8988T (cell line): ENCODE measurements around the gene PPM1H.
A peak's percentile ranks its signal among the peaks of the same experiment; 100 is the strongest.
"Not testable (repeated sequence)": the region's sequence is repeated elsewhere in the genome, so short reads cannot be mapped to it uniquely, and the experiment has no call there.

Experiments used
- DNase-seq: peaks from one replicate; pipeline ENCODE4 v3.0.0; 2011

The PPM1H gene

GRCh38 chr12:62934799-62935674 lies at the start of gene PPM1H:
PPM1H (minus strand) TSS chr12:62935150; CDS start chr12:62934736, 414 bp downstream.
- peak; percentile 86 for DNase-seq

- DNase-seq, result no peak
These were observed 48.6 kb upstream of the PPM1H start for GRCh38 chr12:62983594-62983993.

GRCh38 chr12:62978768-62979167 lies 43.8 kb upstream of the PPM1H start:
- DNase-seq, result no peak

GRCh38 chr12:62977883-62978282 lies 42.9 kb upstream of the PPM1H start:
- DNase-seq, result no peak

GRCh38 chr12:62977418-62977817 lies 42.5 kb upstream of the PPM1H start:
- DNase-seq, result no peak

- no peak for DNase-seq
These were observed 41.2 kb upstream of the PPM1H start for GRCh38 chr12:62976110-62976662.

- no peak for DNase-seq
These were observed 37.0 kb upstream of the PPM1H start for GRCh38 chr12:62971769-62972525.

GRCh38 chr12:62969695-62970094 lies 34.7 kb upstream of the PPM1H start:
- no peak for DNase-seq

- no peak for DNase-seq
These were observed 32.8 kb upstream of the PPM1H start for GRCh38 chr12:62967701-62968100.

- no peak for DNase-seq
These were observed 32.1 kb upstream of the PPM1H start for GRCh38 chr12:62966990-62967506.

GRCh38 chr12:62966446-62966989 lies 31.6 kb upstream of the PPM1H start:
- not testable (repeated sequence) for DNase-seq

- DNase-seq, result not testable (repeated sequence)
These were observed 30.8 kb upstream of the PPM1H start for GRCh38 chr12:62965700-62966099.

- DNase-seq, result not testable (repeated sequence)
These were observed 30.3 kb upstream of the PPM1H start for GRCh38 chr12:62965242-62965641.

GRCh38 chr12:62963486-62964041 lies 28.6 kb upstream of the PPM1H start:
- no peak for DNase-seq

GRCh38 chr12:62960324-62960723 lies 25.4 kb upstream of the PPM1H start:
- DNase-seq, result no peak

- DNase-seq, result no peak
These were observed 24.8 kb upstream of the PPM1H start for GRCh38 chr12:62959745-62960144.

GRCh38 chr12:62957233-62957953 lies 22.4 kb upstream of the PPM1H start:
- no peak for DNase-seq

- DNase-seq, result no peak
These were observed 20.7 kb upstream of the PPM1H start for GRCh38 chr12:62955678-62956077.

GRCh38 chr12:62950317-62950716 lies 15.4 kb upstream of the PPM1H start:
- no peak for DNase-seq

GRCh38 chr12:62948123-62948522 lies 13.2 kb upstream of the PPM1H start:
- no peak for DNase-seq

- DNase-seq, result no peak
These were observed 12.4 kb upstream of the PPM1H start for GRCh38 chr12:62947364-62947763.

- DNase-seq, result no peak
These were observed 8.9 kb upstream of the PPM1H start for GRCh38 chr12:62943779-62944395.
